Erythroblast (primary cell): ENCODE data around the gene PRSS53.
A peak's percentile ranks its signal among the peaks of the same experiment; 100 is the strongest.

ENCODE experiments used
- DNase-seq, 2 experiments: peaks; one replicate each; lab custom pipeline; 2025; lab: John Stamatoyannopoulos, UW
- GATA1 ChIP-seq: IDR thresholded peaks from 2 replicates; pipeline ENCODE4 v1.6.1; 2011; ENCODE audit warnings: low read depth, mild to moderate bottlenecking, control low read depth, low read length, moderate library complexity
- POLR2A ChIP-seq: IDR thresholded peaks from 2 replicates; pipeline ENCODE4 v1.6.1; 2011; ENCODE audit warnings: mild to moderate bottlenecking, low read length

PRSS53 gene

GRCh38 chr16:31073142-31073969, 15.4 kb downstream of the PRSS53 start:
- peak; percentile 92 to 93 for DNase-seq
- TF ChIP-seq GATA1 (no peak), POLR2A (no peak)

- TF ChIP-seq POLR2A (no peak), GATA1 (no peak)
- DNase-seq, result peak; percentile 63 to 65
These were observed 16.1 kb downstream of the PRSS53 start for GRCh38 chr16:31072540-31073141.

GRCh38 chr16:31071861-31072260, 16.9 kb downstream of the PRSS53 start:
- no peak for DNase-seq
- no peak for TF ChIP-seq POLR2A
- TF ChIP-seq GATA1, result no peak

GRCh38 chr16:31067342-31067741, 21.4 kb downstream of the PRSS53 start:
- no peak for DNase-seq
- TF ChIP-seq GATA1 (no peak), POLR2A (no peak)

- TF ChIP-seq POLR2A (no peak), GATA1 (no peak)
- no peak for DNase-seq
These were observed 23.8 kb downstream of the PRSS53 start for GRCh38 chr16:31064882-31065461.

- no peak for DNase-seq
- TF ChIP-seq GATA1 (no peak), POLR2A (no peak)
These were observed 24.7 kb downstream of the PRSS53 start for GRCh38 chr16:31063843-31064611.

GRCh38 chr16:31063495-31063842, 25.3 kb downstream of the PRSS53 start:
- TF ChIP-seq GATA1, result no peak
- no peak for DNase-seq

- TF ChIP-seq GATA1, result no peak
- TF ChIP-seq POLR2A, result no peak
- no peak for DNase-seq
These were observed 26.8 kb downstream of the PRSS53 start for GRCh38 chr16:31061813-31062440.

GRCh38 chr16:31061126-31061812, 27.5 kb downstream of the PRSS53 start:
- no peak for DNase-seq

GRCh38 chr16:31055613-31056012, 33.1 kb downstream of the PRSS53 start:
- TF ChIP-seq POLR2A (no peak), GATA1 (no peak)
- DNase-seq, result no peak

More at GRCh38 chr16:31061126-31061812, 27.5 kb downstream of the PRSS53 start:
- TF ChIP-seq POLR2A (no peak), GATA1 (no peak)

- no peak for TF ChIP-seq POLR2A
- no peak for TF ChIP-seq GATA1
- peak in 1 of 2 experiments; percentile 75 for DNase-seq
These were observed 36.6 kb downstream of the PRSS53 start for GRCh38 chr16:31052114-31052513.

GRCh38 chr16:31050280-31051030, 38.3 kb downstream of the PRSS53 start:
- DNase-seq, result no peak
- no peak for TF ChIP-seq GATA1
- TF ChIP-seq POLR2A, result no peak
